Activated CD4-positive, alpha-beta T cell treated with anti-CD3 and anti-CD28 coated beads, Interleukin-2, amount 50 U/mL, for 16 hours (primary cell): Measurements from ENCODE around the gene PDE4C.
"Not testable (repeated sequence)": the region's sequence is repeated elsewhere in the genome, so short reads cannot be mapped to it uniquely, and the experiment has no call there.

Experiments
- DNase-seq: peaks from one replicate; pipeline ENCODE4 v3.0.0-alpha.2; 2020

The PDE4C gene

DNA sequence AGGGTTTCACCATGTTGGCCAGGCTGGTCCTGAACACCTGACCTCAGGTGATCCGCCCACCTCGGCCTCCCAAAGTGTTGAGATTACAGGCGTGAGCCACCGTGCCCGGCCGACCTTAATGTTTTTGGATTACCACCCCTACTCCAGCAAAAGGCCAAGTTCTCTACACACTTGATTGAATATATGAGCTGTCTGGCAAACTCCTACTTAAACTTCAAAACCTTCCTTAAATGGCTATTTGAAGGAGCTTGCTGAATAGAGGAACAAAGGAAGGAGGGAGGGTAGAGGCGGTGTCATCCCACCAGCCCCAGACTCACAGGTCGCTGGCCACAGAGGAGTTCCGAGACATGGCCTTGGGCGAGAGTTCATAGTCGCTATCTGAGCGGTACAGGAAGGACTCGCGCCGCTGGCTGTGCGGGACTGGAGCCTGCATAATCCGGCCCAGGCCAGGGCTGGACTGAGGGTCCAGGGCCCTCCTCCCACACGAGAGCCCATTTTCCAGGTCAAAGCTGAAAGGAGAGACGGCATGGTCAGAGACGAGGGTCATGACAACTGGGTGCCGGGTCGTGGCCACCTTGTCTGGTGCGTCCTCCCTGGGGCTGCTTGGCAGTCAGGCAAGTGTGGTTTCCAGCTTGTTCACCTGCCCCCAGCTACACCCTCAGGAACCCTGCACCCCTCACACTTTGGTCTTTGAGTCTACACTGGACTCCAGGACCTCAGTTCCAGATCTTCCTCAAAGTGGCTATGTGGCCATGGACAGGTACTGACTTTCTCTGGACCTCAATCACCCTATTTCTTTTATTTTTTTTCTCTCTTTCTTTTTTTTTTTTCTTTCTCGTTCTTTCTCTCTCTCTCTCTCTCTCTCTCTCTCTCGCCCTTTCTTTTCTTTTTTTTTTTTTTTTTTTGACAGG lies 4.2 kb downstream of the PDE4C start:
- DNase-seq = no peak

DNA sequence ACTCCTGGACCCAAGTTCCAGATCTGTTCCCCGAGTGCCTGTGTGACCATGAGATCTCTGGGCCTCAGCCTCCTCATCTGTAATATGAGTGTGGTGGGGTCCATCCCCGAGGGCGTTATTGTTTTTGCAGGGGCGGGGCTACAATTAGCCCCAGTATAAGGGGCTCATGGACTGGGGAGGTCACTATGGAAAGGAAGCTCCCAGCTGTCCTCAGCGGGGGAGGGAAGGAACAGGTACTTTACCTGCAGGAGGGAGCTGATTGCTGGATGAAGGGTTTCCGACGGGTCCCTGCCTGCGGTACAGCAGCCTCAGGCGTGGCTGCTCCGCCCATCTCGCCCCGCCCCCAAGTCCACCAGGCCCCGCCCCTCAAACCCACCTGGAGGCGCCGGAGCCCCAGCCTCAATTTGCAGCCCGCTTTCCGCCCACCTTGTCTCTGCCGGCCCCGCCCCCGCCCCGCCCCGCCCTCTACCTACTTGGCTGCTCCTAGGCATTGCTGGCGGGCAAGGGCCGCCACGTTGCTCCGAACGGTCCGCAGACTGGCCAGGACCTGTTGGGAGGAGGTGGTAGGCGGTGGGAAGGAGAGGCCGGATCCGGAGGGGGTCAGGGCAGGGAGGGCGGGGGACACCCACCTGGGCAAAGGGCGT lies 5.5 kb downstream of the PDE4C start:
- DNase-seq = no peak

DNA sequence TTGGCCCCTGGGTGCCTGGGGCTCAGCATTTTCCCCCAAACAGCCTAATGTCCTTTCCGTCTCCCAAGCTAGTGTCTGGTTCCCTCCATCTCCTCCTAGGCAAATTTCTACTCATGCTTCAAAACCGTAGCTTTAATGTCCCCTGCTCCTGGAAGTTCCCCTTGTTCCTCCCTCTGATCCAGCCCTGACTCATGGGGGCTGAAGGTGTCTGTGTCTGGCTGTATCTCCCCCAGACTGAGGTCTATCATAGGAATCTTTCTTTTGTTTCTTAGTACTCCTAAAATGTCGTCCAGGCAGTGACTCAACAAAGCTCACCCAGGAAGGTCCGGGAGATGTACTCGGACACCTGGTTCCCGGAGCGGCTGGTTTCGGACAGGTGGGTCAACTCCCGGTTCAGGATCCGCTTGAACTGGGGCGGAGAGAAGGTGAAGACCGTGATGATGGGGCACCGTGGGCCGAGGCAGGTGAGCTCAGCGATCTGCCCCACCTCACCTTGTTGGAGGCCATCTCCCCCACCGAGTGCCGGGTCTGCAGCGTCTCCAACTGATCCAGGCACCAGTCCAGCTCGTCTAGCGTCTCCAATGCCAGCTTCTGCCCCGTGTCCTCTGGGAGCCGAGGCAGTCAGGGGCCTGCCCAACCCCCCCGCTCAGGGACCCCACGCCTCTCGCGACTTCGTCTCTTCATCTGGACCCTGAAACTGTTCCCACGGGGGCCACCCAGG lies 6.2 kb downstream of the PDE4C start:
- no peak for DNase-seq

DNA sequence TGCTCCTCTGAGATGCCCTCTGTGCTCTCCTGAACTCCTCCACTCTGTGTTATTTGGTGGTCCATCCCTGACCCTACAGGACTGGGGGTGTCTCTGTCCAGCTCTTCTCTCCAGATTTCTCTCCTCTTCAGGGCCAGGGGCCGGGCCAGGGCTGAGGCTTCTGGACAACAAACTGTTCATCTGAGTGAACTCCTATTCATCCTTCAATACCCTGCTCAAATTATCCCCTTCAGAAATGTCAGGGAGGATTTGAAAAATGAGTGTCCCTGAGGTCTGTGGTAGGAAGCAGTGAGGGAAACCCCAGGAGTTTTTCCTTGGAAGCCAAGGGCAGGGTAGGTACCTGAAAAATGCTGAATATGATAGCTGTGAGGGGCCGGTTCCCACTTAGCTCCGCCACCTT lies 7.6 kb downstream of the PDE4C start:
- no peak for DNase-seq

DNA sequence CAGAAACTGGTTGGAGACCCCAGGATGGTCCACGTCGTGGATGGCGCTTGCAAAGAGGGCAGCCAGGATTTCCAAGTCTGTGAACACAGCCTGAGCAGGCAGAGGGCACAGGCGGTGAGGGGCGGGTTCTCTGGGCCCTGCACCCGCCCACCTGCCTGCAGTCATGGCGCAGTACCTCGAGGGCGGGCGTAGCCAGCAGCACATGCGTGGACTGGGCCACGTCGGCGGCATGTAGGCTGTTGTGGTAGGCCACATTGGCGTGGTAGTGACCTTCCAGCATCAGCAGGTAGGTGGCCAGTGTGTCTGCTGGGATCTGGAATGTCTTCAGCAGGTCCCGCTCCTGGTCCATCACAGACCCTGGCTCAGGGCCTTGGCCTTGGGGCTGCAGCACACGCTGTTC lies 8.1 kb downstream of the PDE4C start:
- DNase-seq = no peak

DNA sequence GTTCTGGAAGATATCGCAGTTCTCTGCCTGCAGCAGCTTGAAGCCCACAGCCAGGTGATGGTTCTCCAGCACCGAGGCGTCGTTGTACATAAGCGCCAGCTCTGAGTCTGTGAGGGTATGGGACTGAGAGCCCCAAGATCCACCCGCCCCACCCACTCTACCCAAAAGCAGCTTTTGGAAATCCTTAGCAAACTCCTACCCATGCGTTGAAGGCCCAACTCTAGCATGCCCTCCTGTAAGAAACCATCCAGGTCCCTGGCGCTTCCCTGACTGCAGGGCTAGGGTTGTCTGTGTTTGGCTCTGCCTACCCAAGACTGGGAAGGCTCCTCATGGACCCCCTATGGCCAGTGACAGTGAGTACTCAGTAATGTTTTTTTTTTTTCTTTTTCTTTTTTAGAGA lies 9.4 kb downstream of the PDE4C start:
- DNase-seq = no peak

DNA sequence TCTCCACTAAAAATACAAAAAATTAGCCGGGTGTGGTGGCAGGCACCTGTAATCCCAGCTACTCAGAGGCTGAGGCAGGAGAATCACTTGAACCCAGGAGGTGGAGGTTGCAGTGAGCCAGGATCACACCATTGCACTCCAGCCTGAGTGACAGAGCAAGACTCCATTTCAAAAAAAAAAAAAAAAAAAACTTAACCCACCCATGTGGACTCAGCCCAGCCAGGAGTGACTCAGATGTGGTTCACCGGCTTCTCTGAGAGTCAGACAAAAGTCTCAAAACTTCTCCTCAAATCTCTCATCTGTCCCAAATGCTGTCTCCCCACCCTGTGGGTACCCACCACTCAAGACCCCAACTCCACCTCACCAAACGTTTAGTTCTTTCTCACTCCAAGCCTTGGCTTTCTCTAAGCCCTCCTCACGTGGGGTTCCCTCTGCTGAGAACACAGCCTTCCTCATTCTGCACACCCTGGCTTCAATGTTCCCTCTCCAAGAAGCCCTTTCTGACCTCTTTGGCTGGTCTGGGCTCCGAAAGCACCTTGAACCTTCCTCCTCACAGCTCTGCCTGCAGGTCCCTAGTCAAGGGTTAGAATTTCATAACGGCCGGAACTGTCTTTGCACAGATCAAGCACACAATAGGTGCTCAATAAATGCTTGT lies 11.3 kb downstream of the PDE4C start:
- DNase-seq = no peak

DNA sequence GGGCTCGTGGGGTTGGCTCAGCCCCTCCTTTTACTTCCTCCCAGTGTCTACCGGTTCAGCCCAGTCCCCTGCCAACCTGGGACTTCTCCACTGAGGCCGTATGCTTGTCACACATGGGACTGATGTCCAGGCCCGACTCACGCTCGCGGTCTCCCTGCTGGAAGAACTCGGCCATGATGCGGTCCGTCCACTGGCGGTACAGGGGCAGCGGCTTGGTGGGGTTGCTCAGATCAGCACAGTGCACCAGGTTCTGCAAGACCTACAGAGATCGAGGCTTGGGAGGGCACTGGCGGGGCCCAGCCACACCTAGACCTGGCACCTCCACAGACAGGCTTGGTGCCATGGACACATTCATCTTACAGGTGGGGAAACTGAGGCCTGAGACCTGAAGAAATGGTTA lies 14.6 kb downstream of the PDE4C start:
- no peak for DNase-seq

DNA sequence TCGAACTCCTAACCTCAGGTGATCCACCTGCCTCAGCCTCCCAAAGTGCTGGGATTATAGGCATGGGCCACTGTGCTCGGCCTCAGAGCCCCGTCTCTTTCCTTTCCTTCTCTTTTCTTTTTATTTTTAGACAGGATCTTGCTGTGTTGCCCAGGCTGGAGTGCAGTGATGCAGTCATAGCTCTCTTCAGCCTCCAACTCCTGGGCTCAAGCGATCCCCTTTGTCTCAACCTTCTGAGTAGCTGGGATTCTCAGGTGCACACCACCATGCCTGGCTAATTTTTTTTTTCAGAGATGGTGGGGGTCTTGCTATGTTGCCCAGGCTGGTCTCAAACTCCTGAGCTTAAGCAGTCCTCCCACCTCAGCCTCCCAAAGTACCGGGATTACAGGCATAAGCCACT lies 16.3 kb downstream of the PDE4C start:
- DNase-seq = not testable (repeated sequence)

DNA sequence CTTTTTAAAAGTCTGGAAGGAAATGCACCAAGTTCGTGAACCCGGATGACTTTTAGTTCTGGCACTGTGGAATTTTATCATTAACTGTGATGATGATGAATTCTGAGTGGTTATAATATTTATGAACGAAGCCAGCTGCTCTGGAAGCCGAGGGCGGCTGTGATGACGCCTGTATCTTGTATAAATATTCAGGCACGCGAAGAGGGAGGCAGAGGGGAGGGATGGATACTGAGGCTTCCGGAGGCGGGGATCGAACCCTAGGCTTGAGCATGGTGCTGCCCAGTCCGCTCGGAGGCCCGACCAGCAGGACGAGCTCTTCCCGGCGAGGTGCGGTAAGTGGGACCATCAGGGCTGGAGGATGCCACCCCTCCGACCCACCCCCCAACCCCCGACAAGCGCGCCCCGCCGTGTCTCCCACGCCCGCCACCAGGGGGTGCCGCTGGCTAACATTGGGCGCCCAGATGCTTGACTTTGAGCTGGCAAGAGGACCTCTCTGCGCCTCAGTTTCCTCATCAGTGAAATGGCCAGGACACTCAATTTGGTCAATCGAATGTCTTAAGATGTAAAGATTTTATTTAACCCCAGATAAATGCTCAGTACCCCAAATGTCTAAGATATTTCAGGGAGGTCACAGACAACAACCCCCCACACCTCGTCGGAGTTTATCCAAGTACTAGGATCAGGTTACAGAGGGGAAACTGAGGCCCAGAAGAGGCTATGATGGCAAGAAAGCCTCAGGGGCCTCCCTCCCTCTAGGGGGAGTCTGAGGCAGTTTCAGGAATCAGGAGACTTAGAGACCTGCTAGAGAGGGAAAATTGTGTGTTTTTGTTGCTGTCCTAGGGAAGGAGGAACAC lies 17.9 kb downstream of the PDE4C start:
- peak; percentile 28 for DNase-seq

DNA sequence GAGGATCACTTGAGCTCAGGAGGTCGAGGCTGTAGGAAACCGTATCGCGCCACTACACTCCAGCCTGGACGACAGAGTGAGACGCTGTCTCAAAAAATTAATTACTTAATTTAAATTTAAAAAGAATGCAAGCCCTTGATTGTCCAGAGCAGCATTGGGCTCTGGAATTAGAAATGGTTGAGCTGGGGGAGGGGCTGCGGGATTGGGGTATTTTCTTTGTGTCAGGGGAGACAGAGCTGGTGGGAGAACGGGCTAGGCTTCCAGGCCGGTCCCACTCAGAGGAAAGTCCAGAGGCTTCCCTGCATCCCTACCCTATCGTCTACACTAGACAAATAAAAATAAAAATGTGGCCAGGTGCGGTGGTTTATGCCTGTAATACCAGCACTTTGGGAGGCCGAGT lies 20.2 kb downstream of the PDE4C start:
- no peak for DNase-seq

DNA sequence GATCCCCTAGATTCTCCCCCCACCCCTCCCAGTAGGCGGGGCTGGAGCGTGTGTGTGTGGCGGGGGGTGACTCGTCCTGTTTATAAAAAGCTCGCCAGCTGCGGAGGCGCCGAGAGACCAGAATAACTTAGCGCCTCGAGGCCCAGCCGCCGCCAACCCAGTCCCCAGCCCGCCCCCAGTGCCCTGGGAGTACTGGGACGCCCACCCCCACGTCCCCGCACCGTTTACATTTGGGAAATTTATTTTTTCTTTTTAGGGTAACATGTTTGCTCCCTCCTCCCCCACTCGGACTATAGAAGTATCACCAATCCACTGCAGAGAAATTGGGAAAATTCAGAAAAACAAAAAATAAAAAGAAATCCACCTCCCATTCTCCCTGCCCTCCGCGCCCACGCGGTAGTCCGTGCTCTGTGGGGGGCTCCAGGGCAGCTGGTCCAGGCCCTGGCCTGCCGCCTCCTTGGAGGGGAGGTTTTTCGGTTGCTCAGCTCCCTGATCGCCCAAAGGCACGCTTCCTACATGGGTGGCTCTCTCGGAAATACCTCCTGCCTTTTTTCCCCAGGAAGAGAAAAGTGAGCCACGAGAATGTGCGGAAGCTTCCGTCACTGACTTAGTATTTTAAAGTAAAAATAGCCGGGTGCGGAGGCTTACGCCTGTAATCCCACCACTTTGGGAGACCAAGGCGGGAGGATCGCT lies 20.9 kb downstream of the PDE4C start:
- peak; percentile 39 for DNase-seq

DNA sequence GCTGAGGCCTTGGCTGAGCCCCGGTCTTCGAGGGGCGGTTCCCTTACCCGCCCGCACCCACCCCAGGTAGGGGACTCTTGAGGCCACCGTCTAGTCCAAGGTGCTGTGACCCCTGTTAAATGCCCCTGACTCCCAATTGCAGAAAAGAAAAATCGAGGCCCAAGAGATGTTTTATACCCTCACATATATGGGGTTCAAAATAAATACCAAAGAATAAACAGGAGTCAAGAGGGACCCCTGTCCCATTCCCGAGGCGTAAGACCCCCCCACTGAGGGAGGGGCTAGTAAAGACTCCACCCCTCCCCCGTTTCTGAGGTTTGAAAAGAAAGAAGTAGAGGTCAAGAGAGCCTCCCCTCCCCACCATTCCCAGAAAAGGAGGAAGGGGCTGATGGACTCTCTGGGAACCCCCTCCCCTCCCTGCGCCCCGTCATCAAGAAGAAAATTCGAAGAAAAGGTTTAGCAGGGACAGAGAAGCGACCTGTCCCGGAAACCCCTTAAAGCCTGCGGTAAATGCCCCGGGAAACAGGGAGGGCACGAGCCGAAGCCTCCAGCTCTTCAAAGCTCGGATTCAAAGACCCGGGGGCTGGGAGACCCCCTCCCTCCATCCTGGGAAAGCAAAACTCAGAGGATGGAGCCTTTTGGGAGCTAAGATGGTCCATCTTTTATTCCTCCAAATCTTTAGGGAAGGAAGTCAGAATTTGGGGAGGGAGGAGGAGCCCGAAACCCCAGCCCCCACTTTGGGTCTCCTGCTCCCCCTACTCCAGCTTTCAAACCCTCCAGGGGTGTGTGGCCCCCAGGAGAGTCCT lies 21.6 kb downstream of the PDE4C start:
- peak; percentile 23 for DNase-seq

DNA sequence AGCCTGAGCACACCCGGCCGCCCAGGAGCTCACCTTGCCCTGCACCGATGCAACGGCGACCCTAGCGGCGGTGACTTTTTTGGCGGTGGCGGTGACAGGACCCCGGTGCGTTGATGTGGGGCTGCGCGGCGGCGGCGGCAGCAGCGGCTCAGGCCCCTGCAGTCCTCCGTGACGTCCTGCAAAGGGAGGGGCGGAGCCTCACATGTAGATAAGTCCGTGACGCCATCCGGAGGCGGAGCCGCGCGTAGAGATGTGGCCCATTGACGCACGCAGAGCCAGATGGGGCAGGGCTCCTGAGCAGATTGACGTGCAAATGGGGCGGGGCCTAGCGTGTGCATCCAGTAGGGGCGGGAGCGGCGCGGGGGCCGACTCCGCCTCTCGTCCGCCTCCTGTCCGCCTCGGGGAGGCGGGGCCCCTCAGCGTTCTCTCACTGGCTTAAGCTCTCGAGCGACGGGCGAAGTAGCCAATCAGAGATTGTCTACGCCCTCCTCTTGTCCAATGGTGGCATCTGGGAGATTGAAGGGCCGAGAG lies 22.3 kb downstream of the PDE4C start, which contains the start of gene RAB3A:
RAB3A (minus strand) TSS at position 180 of the 531 bp plus-strand sequence. CDS start 1,302 bp downstream, outside the sequence.
- DNase-seq = peak; percentile 100

DNA sequence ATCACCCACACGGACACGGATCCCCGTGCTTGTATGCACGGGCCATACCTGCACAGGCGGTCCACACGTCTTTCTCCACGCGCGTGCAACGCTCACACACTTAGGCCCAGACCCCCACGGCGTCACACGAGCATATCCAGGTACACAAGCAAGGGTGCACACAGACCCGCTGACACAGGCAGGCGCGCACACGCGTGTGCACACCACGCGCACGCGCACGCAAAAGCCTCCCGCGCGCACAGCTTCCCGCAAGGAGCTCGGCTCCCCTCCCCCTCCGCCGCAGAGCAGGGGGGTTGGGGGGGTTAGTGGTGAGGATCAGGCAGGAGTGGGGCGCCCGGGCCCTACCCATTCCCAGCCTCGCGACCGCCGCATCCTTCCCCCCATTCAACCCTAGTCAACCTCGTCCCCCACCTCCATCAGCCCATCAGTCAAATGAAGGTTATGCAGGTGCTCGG lies 22.8 kb downstream of the PDE4C start:
- peak; percentile 41 for DNase-seq

DNA sequence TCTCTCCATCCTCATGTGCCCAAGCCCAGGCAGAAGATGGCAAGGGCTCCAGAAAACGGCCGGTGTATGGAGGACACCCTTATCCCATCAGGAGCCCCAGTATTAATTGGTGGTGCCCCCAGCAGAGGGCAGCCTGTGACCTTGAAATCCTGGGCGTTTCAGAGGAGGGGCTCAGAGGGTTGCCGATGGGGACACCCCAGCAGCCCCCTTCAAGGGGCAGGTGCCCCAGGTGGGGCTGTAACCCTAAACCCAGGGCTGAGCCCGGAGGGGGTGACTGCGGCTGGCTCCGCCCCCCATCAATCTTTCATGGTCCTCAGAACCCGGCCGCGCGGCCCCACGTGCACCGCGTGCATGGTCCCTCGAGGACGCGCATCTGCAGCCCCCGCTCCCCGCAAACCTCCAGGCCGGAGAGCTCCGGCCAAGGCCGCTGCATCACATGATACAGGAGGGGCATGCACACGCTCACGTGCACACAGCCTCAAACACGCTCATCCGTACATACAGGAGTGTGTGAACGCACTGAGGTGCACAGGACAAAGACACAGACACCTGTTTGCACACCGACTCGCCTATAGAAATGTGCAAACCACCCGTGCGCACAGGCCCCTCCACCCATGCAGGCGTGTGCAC lies 23.3 kb downstream of the PDE4C start:
- DNase-seq = peak; percentile 29

DNA sequence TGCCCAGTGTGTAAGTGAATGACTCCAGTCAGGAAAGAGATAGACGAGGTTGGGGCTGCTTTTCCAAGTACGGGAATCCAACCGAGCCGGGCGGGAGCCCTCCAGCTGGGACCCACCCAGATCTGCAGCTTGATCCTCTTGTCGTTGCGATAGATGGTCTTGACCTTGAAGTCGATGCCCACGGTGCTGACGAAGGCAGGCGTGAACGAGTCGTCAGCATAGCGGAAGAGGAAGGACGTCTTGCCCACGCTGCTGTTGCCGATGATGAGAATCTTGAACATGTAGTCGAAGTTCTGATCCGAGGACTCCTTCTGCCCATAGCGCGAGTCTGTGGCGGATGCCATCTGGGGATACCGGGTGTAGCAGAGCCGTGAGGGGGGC lies 23.9 kb downstream of the PDE4C start:
- no peak for DNase-seq

DNA sequence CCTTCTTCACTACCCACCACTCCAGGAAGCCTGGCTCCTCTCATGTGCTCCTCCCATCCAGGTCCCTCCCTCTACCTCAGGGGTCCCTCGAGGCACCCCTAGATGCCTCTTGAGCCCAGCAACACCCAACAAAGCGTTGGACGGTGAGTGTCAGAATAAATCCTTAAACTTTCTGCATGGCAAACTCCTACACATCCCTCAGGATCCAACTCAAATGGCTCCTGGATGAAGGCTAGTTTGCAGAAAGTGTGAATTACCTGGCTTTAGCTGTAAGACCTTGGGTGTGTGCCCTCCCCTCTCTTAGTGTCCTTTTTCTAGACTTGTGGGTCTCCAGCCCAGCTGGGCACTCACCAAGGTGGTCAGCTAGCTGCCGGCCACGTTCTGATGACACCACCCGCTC lies 27.9 kb downstream of the PDE4C start:
- DNase-seq = no peak

DNA sequence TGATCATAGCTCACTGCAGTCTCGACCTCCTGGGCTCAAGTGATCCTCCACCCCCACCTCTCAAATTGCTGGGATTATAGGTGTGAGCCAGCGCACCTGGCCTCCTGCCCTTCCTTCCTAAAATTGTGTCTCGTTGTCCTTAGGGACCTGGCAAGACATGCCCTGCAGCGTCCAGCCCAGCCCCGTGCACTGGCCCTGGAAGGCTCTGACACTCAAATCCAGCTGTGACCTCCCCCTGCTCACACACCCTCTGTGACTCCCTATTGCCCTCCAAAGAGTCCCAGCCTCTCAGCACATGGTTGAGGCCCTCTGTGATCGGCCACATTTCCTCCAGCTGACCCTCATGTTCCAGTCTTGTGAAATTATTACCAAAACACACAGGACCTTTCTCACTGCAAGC lies 28.3 kb downstream of the PDE4C start:
- no peak for DNase-seq

DNA sequence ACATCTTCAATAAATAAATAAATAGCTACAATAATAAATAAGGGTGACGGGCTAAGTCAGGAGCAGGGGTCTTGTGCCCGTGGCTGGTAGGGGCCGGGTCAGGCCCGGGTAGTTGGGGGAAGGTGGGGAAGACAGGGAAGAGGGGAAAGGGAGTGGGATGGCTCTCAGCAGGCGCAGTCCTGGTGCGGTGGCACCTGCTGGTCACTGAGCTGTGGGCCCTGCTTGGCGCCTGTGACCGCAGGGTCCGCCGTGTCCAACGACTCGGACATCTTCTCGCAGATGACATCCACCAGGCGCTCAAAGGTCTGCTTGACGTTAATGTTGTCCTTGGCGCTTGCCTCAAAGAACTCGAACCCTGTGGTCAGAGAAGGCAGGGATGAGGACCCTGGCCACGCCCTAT lies 28.9 kb downstream of the PDE4C start:
- DNase-seq = no peak
